HepG2 (cell line): Measurements from ENCODE around the gene CCDC175. TPM values are rescaled to one million over a fixed set of nuclear protein-coding genes. Genes with fewer than 3 reads are reported as not detected.
A peak's percentile ranks its signal among the peaks of the same experiment; 100 is the strongest.

Experiments
- ARID2 ChIP-seq: sonication (generic); formaldehyde crosslinking; IDR thresholded peaks from 2 replicates; pipeline ENCODE4 v1.8.1; 2022; ENCODE audit warnings: mild to moderate bottlenecking, missing genetic modification reagents, borderline replicate concordance
- ATRX ChIP-seq: sonication (generic); formaldehyde crosslinking; IDR thresholded peaks from 2 replicates; pipeline ENCODE4 v1.4.0; 2020; ENCODE audit warnings: missing genetic modification reagents, borderline replicate concordance
- CREBL2 ChIP-seq: sonication (generic); formaldehyde crosslinking; IDR thresholded peaks from 2 replicates; pipeline ENCODE4 v1.8.1; 2023; ENCODE audit warnings: missing genetic modification reagents, mild to moderate bottlenecking, borderline replicate concordance
- EHMT2 ChIP-seq: fragments of 200-600 bp; sonication (generic); IDR thresholded peaks from 2 replicates; pipeline ENCODE4 v1.7.0; 2017; ENCODE audit warnings: antibody characterized with exemption, low read depth, low read length, borderline replicate concordance
- FOXP1 ChIP-seq, 2 experiments: fragments of 450-650 bp in 1 of 2; IDR thresholded peaks; 2 replicates each; pipeline ENCODE4 v1.6.1; 2017 to 2018; ENCODE audit warnings: antibody characterized with exemption in 1 of 2
- GFI1 ChIP-seq: sonication (generic); formaldehyde crosslinking; IDR thresholded peaks from 2 replicates; pipeline ENCODE4 v1.5.0; 2020; ENCODE audit warnings: missing genetic modification reagents, mild to moderate bottlenecking, borderline replicate concordance
- HMGA1 ChIP-seq: sonication (generic); formaldehyde crosslinking; conservative IDR thresholded peaks from 2 replicates; pipeline ENCODE4 v1.4.0; 2020; ENCODE audit warnings: missing genetic modification reagents
- HNRNPK ChIP-seq: fragments of 200-400 bp; formaldehyde crosslinking; IDR thresholded peaks from 2 replicates; pipeline ENCODE4 v1.6.1; 2018; ENCODE audit warnings: low read length, low read depth, moderate library complexity, mild to moderate bottlenecking; ENCODE audit not compliant: poor library complexity, severe bottlenecking
- KLF13 ChIP-seq: sonication (generic); formaldehyde crosslinking; IDR thresholded peaks from 2 replicates; pipeline ENCODE4 v1.4.0; 2020; ENCODE audit warnings: mild to moderate bottlenecking, missing genetic modification reagents
- MED1 ChIP-seq: sonication (generic); formaldehyde crosslinking; IDR thresholded peaks from 2 replicates; pipeline ENCODE4 v1.4.0; 2020; ENCODE audit warnings: missing genetic modification reagents
- MEF2D ChIP-seq: sonication (generic); formaldehyde crosslinking; IDR thresholded peaks from 2 replicates; pipeline ENCODE4 v1.5.1; 2020; ENCODE audit warnings: mild to moderate bottlenecking, missing genetic modification reagents
- NR1H2 ChIP-seq: sonication (generic); formaldehyde crosslinking; IDR thresholded peaks from 2 replicates; pipeline ENCODE4 v1.8.1; 2022; ENCODE audit warnings: low read depth, missing genetic modification reagents, borderline replicate concordance
- NR2F2 ChIP-seq: IDR thresholded peaks from 2 replicates; pipeline ENCODE4 v1.6.1; 2012; ENCODE audit warnings: low read depth, inconsistent platforms, borderline replicate concordance
- NR3C1 ChIP-seq: sonication (generic); formaldehyde crosslinking; IDR thresholded peaks from 2 replicates; pipeline ENCODE4 v1.4.0; 2020; ENCODE audit warnings: missing genetic modification reagents
- SYNCRIP ChIP-seq: fragments of 200-400 bp; formaldehyde crosslinking; IDR thresholded peaks from 2 replicates; pipeline ENCODE4 v1.6.1; 2018; ENCODE audit warnings: mild to moderate bottlenecking, low read depth, low read length; ENCODE audit not compliant: insufficient read depth
- TCF12 ChIP-seq, 2 experiments: fragments of 450-650 bp in 1 of 2; sonication (generic) in 1 of 2; formaldehyde crosslinking in 1 of 2; IDR thresholded peaks; 2 replicates each; pipeline versions ENCODE4 v1.6.1 to v1.8.0; 2017 to 2022; ENCODE audit warnings: antibody characterized with exemption in 1 of 2, mild to moderate bottlenecking in 1 of 2, missing genetic modification reagents in 1 of 2, moderate library complexity in 1 of 2
- TGIF2 ChIP-seq: IDR thresholded peaks from 2 replicates; pipeline ENCODE4 v1.6.1; 2016; ENCODE audit warnings: control low read depth, missing compliant biosample characterization
- ZFX ChIP-seq: sonication (generic); formaldehyde crosslinking; IDR thresholded peaks from 2 replicates; pipeline ENCODE4 v1.4.0; 2020; ENCODE audit warnings: mild to moderate bottlenecking, low read depth, missing genetic modification reagents, moderate library complexity
- ZKSCAN8 ChIP-seq: IDR thresholded peaks from 2 replicates; pipeline ENCODE4 v1.6.1; 2016; ENCODE audit warnings: borderline replicate concordance, missing genetic modification reagents, missing compliant biosample characterization
- ZNF275 ChIP-seq: sonication (generic); formaldehyde crosslinking; IDR thresholded peaks from 2 replicates; pipeline ENCODE4 v1.8.0; 2022; ENCODE audit warnings: missing genetic modification reagents, mild to moderate bottlenecking, inconsistent platforms, borderline replicate concordance
- ZNF317 ChIP-seq: sonication (generic); formaldehyde crosslinking; IDR thresholded peaks from 2 replicates; pipeline ENCODE4 v1.5.0; 2020; ENCODE audit warnings: mild to moderate bottlenecking, missing genetic modification reagents
- ZNF414 ChIP-seq: sonication (generic); formaldehyde crosslinking; IDR thresholded peaks from 2 replicates; pipeline ENCODE4 v1.5.0; 2020; ENCODE audit warnings: missing genetic modification reagents
- ZNF430 ChIP-seq: sonication (generic); formaldehyde crosslinking; IDR thresholded peaks from 2 replicates; pipeline ENCODE4 v1.9.0; 2021; ENCODE audit warnings: mild to moderate bottlenecking, missing genetic modification reagents
- ZNF496 ChIP-seq: sonication (generic); formaldehyde crosslinking; IDR thresholded peaks from 2 replicates; pipeline ENCODE4 v1.8.1; 2023; ENCODE audit warnings: mild to moderate bottlenecking, moderate library complexity, missing genetic modification reagents; ENCODE audit not compliant: insufficient replicate concordance
- ZNF530 ChIP-seq: sonication (generic); formaldehyde crosslinking; IDR thresholded peaks from 2 replicates; pipeline ENCODE4 v1.5.0; 2020; ENCODE audit warnings: low read depth, mild to moderate bottlenecking, missing genetic modification reagents
- ZNF747 ChIP-seq: sonication (generic); formaldehyde crosslinking; IDR thresholded peaks from 2 replicates; pipeline ENCODE4 v1.8.1; 2023; ENCODE audit warnings: missing genetic modification reagents, mild to moderate bottlenecking, borderline replicate concordance
- ZNF776 ChIP-seq: sonication (generic); formaldehyde crosslinking; IDR thresholded peaks from 2 replicates; pipeline ENCODE4 v1.4.0; 2020; ENCODE audit warnings: mild to moderate bottlenecking, missing genetic modification reagents
- polyA plus RNA-seq, 8 experiments: library from polyadenylated mRNA; depleted of rRNA in 3 of 8; stranded (reverse) in 7 of 8; unstranded in 1 of 8; fragments of >200 nt; fragmentation: Illumina TruSeq in 4 of 8; extraction: Trizol in 4 of 8; gene quantifications; 2 replicates each; pipeline versions ENCODE4 v1.2.1 to v1.2.3, GENCODE V29; 2011 to 2016; ENCODE audit warnings: low read depth in 4 of 8, missing spikeins in 1 of 8, mixed read lengths in 1 of 8; ENCODE audit not compliant: insufficient read depth in 1 of 8
- total RNA-seq, 5 experiments: library from RNA; depleted of rRNA; stranded (reverse); fragments of >200 nt; fragmentation: Illumina TruSeq; extraction: Trizol; gene quantifications; 2 replicates each; pipeline ENCODE4 v1.2.3, GENCODE V29; 2016; ENCODE audit warnings: low read depth in 1 of 5

The CCDC175 gene
- total and polyA plus RNA-seq, 2 of the 13 experiments (the other 11 are each of a cell fraction or from before 2014, with no cell fraction given): not detected

- TF ChIP-seq ZNF430 (CRISPR knock-in tag) (peak; percentile 34; the same call in 1 of the 2 replicates), ATRX (no peak), MED1 (CRISPR knock-in tag) (no peak), MEF2D (no peak), ZNF275 (CRISPR knock-in tag) (0 out of 2 replicates have a peak, but pooled peaks have one; percentile 62), CREBL2 (no peak), NR3C1 (CRISPR knock-in tag) (no peak), ZNF317 (CRISPR knock-in tag) (no peak), ARID2 (no peak), HMGA1 (CRISPR knock-in tag) (no peak), ZNF747 (CRISPR knock-in tag) (no peak), NR1H2 (CRISPR knock-in tag) (no peak), GFI1 (CRISPR knock-in tag) (no peak), SYNCRIP (no peak), ZNF496 (CRISPR knock-in tag) (no peak), ZNF414 (CRISPR knock-in tag) (no peak), NR2F2 (no peak), ZFX (peak; percentile 79), ZNF776 (CRISPR knock-in tag) (no peak), KLF13 (CRISPR knock-in tag) (no peak), ZKSCAN8 (CRISPR knock-in tag) (no peak), EHMT2 (no peak), TCF12 (IDR thresholded peaks at IDR 0.05) (no peak), TCF12 (CRISPR knock-in tag; IDR thresholded peaks at IDR 0.05) (no peak), ZNF530 (CRISPR knock-in tag) (no peak), FOXP1 (IDR thresholded peaks at IDR 0.05) (no peak), FOXP1 (CRISPR knock-in tag; IDR thresholded peaks at IDR 0.05) (no peak), HNRNPK (no peak), TGIF2 (CRISPR knock-in tag) (no peak)
Observed at GRCh38 chr14:59464486-59465315, 111.9 kb downstream of the CCDC175 start (continued).
